ENCODE results near the gene TRIM31.
A peak's percentile ranks its signal among the peaks of the same experiment; 100 is the strongest.
"Not testable (repeated sequence)": the region's sequence is repeated elsewhere in the genome, so short reads cannot be mapped to it uniquely, and the experiment has no call there.

The TRIM31 gene

GRCh38 chr6:30149234-30149633, 36.3 kb upstream of the TRIM31 start:
- no peak for DNase-seq

- DNase-seq = no peak
Measured at GRCh38 chr6:30147096-30147495, 34.2 kb upstream of the TRIM31 start.

- peak; percentile 32 for DNase-seq
Measured at GRCh38 chr6:30145818-30146217, 32.9 kb upstream of the TRIM31 start.

GRCh38 chr6:30144811-30145210, 31.9 kb upstream of the TRIM31 start:
- no peak for DNase-seq

- DNase-seq = no peak
Measured at GRCh38 chr6:30143780-30144179, 30.9 kb upstream of the TRIM31 start.

- DNase-seq = no peak
Measured at GRCh38 chr6:30142665-30143064, 29.8 kb upstream of the TRIM31 start.

GRCh38 chr6:30140240-30140639, 27.4 kb upstream of the TRIM31 start:
- not testable (repeated sequence) for DNase-seq

GRCh38 chr6:30136570-30137286, 23.8 kb upstream of the TRIM31 start:
- no peak for DNase-seq

GRCh38 chr6:30135757-30136156, 22.9 kb upstream of the TRIM31 start, which contains the start of gene TRIM40:
TRIM40 (plus strand) TSS chr6:30136140; CDS start chr6:30137037, 897 bp downstream.
- DNase-seq = no peak

- no peak for DNase-seq
Measured at GRCh38 chr6:30135147-30135546, 22.3 kb upstream of the TRIM31 start.

- DNase-seq = no peak
Measured at GRCh38 chr6:30131947-30132497, 19.1 kb upstream of the TRIM31 start.

GRCh38 chr6:30130887-30131862, 18.3 kb upstream of the TRIM31 start:
- peak; percentile 67 for DNase-seq

- no peak for DNase-seq
Measured at GRCh38 chr6:30130179-30130679, 17.3 kb upstream of the TRIM31 start.

GRCh38 chr6:30129265-30130178, 16.6 kb upstream of the TRIM31 start:
- no peak for DNase-seq

- DNase-seq = no peak
Measured at GRCh38 chr6:30127238-30128093, 14.6 kb upstream of the TRIM31 start.

- DNase-seq = no peak
Measured at GRCh38 chr6:30122515-30122914, 9.6 kb upstream of the TRIM31 start.

- DNase-seq = no peak
Measured at GRCh38 chr6:30121446-30122366, 8.8 kb upstream of the TRIM31 start.

- not testable (repeated sequence) for DNase-seq
Measured at GRCh38 chr6:30118691-30119090, 5.8 kb upstream of the TRIM31 start.

GRCh38 chr6:30116724-30117123, 3.8 kb upstream of the TRIM31 start:
- no peak for DNase-seq

- DNase-seq = no peak
Measured at GRCh38 chr6:30113841-30114240, 951 bp upstream of the TRIM31 start.

All from DMS 273 treated with DMSO at 0.1 percent for 48 hours (cell line).